CD4-positive, alpha-beta memory T cell (primary cell): ENCODE measurements around the gene LRRC14B. TPM values are rescaled to one million over a fixed set of nuclear protein-coding genes. Genes with fewer than 3 reads are reported as not detected.
A peak's percentile ranks its signal among the peaks of the same experiment; 100 is the strongest.
"Not testable (repeated sequence)": the region's sequence is repeated elsewhere in the genome, so short reads cannot be mapped to it uniquely, and the experiment has no call there.

Experiments used
- CTCF ChIA-PET: fragments of 350-600 bp; sonication (Branson Sonifier 250); formaldehyde crosslinking; loops from one replicate; lab custom pipeline; 2021; ENCODE audit warnings: inconsistent platforms; ENCODE audit not compliant: partially characterized antibody; lab: Charles Lee
- POLR2A ChIA-PET: fragments of 350-600 bp; sonication (Branson Sonifier 250); formaldehyde crosslinking; loops from one replicate; lab custom pipeline; 2021; ENCODE audit not compliant: partially characterized antibody; lab: Charles Lee
- DNase-seq, 5 donors: peaks; one replicate each; pipeline versions ENCODE4 v3.0.0 to v3.0.0-alpha.2; 2020 to 2022; ENCODE audit warnings: mixed read lengths in 1 of 5
- H3K27ac ChIP-seq: one replicate; pipeline ENCODE4 v1.7.0; 2013; ENCODE audit warnings: low read depth, low read length
- H3K27me3 ChIP-seq: 2 replicates; pipeline ENCODE4 v1.7.0; 2013; ENCODE audit warnings: mild to moderate bottlenecking, low read length, moderate library complexity; ENCODE audit not compliant: insufficient read depth
- H3K36me3 ChIP-seq: 2 replicates; pipeline ENCODE4 v1.7.0; 2013; ENCODE audit warnings: mild to moderate bottlenecking, low read length, moderate library complexity; ENCODE audit not compliant: insufficient read depth
- H3K4me1 ChIP-seq: 2 replicates; pipeline ENCODE4 v1.7.0; 2013; ENCODE audit warnings: mild to moderate bottlenecking, low read length, moderate library complexity; ENCODE audit not compliant: insufficient read depth
- H3K4me3 ChIP-seq, 2 donors: one replicate each; pipeline ENCODE4 v1.7.0; 2013; ENCODE audit warnings: low read length in 2 of 2, mild to moderate bottlenecking in 1 of 2
- H3K9me3 ChIP-seq, 2 donors: one replicate each; pipeline ENCODE4 v1.7.0; 2013; ENCODE audit warnings: low read length in 2 of 2, control low read depth in 1 of 2; ENCODE audit not compliant: control insufficient read depth in 1 of 2
- H3K27ac Mint-ChIP-seq, 7 donors: one replicate each; pipeline ENCODE4 v1.8.0; 2020 to 2021; ENCODE audit warnings: mixed read lengths in 7 of 7, mild to moderate bottlenecking in 6 of 7, inconsistent platforms in 3 of 7, moderate library complexity in 3 of 7
- H3K27me3 Mint-ChIP-seq, 2 donors: one replicate each; pipeline ENCODE4 v1.8.0; 2020 to 2021; ENCODE audit warnings: mixed read lengths in 2 of 2
- H3K36me3 Mint-ChIP-seq, 2 donors: one replicate each; pipeline ENCODE4 v1.8.0; 2020 to 2021; ENCODE audit warnings: mixed read lengths in 2 of 2, inconsistent platforms in 1 of 2, mild to moderate bottlenecking in 1 of 2
- H3K4me1 Mint-ChIP-seq, 4 donors: one replicate each; pipeline ENCODE4 v1.8.0; 2020 to 2021; ENCODE audit warnings: mixed read lengths in 4 of 4, mild to moderate bottlenecking in 1 of 4
- H3K4me3 Mint-ChIP-seq, 8 donors: one replicate each; pipeline ENCODE4 v1.8.0; 2020 to 2021; ENCODE audit warnings: mixed read lengths in 8 of 8, mild to moderate bottlenecking in 7 of 8, moderate library complexity in 6 of 8, inconsistent platforms in 3 of 8
- H3K9me3 Mint-ChIP-seq, 8 donors: one replicate each; pipeline ENCODE4 v1.8.0; 2020 to 2021; ENCODE audit warnings: mixed read lengths in 8 of 8, mild to moderate bottlenecking in 5 of 8, inconsistent platforms in 3 of 8, moderate library complexity in 1 of 8
- intact Hi-C: fragments of 100-400 bp; cut with micrococcal nuclease; formaldehyde crosslinking; loops from one replicate; pipeline ENCODE4 v1.15.1; 2023
- polyA plus RNA-seq, 2 donors: library from polyadenylated mRNA; unstranded; fragments of 300-500 nt; fragmentation: Illumina TruSeq; gene quantifications; one replicate each; pipeline ENCODE4 v1.2.3, GENCODE V29; 2021
- total RNA-seq, 2 experiments: library from RNA; stranded (reverse); gene quantifications; one replicate each; pipeline ENCODE4 v1.2.3, GENCODE V29; 2021

LRRC14B gene
- total and polyA plus RNA-seq, 4 experiments from 2014 or later, result 0.15 TPM; not detected in 3

DNA sequence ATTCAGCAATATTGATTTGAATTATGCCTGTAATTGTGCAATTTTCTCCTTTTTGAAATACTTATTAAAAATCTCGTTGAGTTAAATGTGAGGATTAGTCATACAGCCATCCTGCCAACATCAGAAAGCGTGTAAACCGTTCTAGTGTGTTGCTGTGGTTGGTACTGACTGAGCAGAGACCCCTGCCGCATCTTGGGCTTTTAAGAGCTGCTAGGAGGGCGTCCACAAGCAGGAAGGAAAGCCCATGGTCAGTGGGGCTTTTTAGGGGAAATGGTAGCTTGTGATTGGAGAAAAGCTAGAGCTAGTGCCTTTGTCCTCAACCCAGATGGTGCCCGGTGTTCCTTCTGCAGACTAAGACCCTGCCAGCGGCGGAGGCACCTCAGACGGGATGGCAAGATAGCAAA lies 28.2 kb downstream of the LRRC14B start:
- peak; percentile 27 to 56 (median 33) for DNase-seq
- peak overlapping the region; percentile 92 to 98 (median 95) for H3K4me3 Mint-ChIP-seq
- H3K4me1 ChIP-seq, result peaks cover 52% of the 10 kb centered on the region
- peak overlapping the region; percentile 73 to 77 for H3K4me3 ChIP-seq
- no peaks in the 10 kb centered on the region for H3K27me3 ChIP-seq
- H3K27ac ChIP-seq, result peak overlapping the region; percentile 88
- peak overlapping the region; percentile 90 to 98 (median 97) for H3K27ac Mint-ChIP-seq
- intact Hi-C loops, result loop anchor here (5.0 to 10.0 kb wide), 2 partner anchors 33 to 225 kb away; partner anchors contain the start of gene EXOC3
- peaks cover 7 to 40% of the 10 kb centered on the region in 2 donors for H3K36me3 Mint-ChIP-seq
- CTCF ChIA-PET, result interaction anchor here (1.1 to 1.3 kb wide), 2 partner anchors 13 to 31 kb away, joined by 3 to 6 read pairs; no protein-coding TSS in a partner anchor
- POLR2A ChIA-PET, result interaction anchor here (0.8 to 3.5 kb wide), 7 partner anchors 9 to 254 kb away, joined by 3 to 42 read pairs (median 4); partner anchors contain the start of genes EXOC3 and PDCD6
- H3K9me3 ChIP-seq, result no peaks in the 10 kb centered on the region
- peaks cover 34 to 72% (median 48%) of the 10 kb centered on the region in 4 donors for H3K4me1 Mint-ChIP-seq
- peaks cover 4% of the 10 kb centered on the region for H3K36me3 ChIP-seq
- H3K27me3 Mint-ChIP-seq, result no peaks in the 10 kb centered on the region
- no peaks in the 10 kb centered on the region for H3K9me3 Mint-ChIP-seq

DNA sequence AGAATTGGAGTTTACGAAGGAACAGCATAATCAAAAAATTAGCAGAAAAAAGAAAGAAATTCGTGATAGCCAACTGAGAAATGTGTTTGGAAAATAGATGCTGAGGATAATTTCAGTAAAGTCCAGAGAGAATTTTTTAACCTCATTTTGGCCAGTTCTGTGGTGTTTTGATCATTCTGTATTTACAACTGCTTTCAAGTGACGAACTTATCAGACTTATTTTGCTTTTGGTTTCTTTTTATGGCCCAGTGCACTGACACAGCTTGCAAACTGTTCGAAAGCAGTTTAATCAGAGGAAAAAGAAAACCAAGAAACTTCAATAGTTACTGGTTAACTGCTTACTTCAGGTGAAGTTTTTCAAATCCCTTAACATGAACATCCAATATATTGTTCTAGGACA lies 28.7 kb downstream of the LRRC14B start:
- no peaks in the 10 kb centered on the region for H3K27me3 ChIP-seq
- peak overlapping the region; percentile 88 for H3K27ac ChIP-seq
- Mint-ChIP-seq H3K4me3 (peak overlapping the region; percentile 92 to 98 (median 95)), H3K36me3 (peaks cover 12 to 45% of the 10 kb centered on the region in 2 donors), H3K9me3 (no peaks in the 10 kb centered on the region), H3K27me3 (no peaks in the 10 kb centered on the region), H3K4me1 (peaks cover 32 to 68% (median 45%) of the 10 kb centered on the region in 4 donors), H3K27ac (peak overlapping the region; percentile 90 to 98 (median 97))
- CTCF ChIA-PET, result interaction anchor here (1.3 kb wide), 1 partner anchor 31 kb away, joined by 6 read pairs; no protein-coding TSS in a partner anchor
- POLR2A ChIA-PET, result interaction anchor here (0.8 to 3.5 kb wide), 4 partner anchors 10 to 223 kb away, joined by 3 to 42 read pairs (median 11); partner anchors contain the start of genes EXOC3 and PDCD6
- H3K4me1 ChIP-seq, result peaks cover 50% of the 10 kb centered on the region
- H3K9me3 ChIP-seq, result no peaks in the 10 kb centered on the region
- H3K4me3 ChIP-seq, result peak overlapping the region; percentile 73 to 77
- peak in 4 of 5 donors; percentile 39 to 47 (median 40) for DNase-seq
- peaks cover 9% of the 10 kb centered on the region for H3K36me3 ChIP-seq
- intact Hi-C loops, result loop anchor here (1.0 to 10.0 kb wide), 3 partner anchors 32 to 225 kb away; partner anchors contain the start of gene EXOC3

GRCh38 chr5:222951-223715 lies 31.8 kb downstream of the LRRC14B start:
- POLR2A ChIA-PET, DNase-seq, H3K27me3 Mint-ChIP-seq, H3K9me3 ChIP-seq, H3K27ac ChIP-seq, H3K27me3 ChIP-seq, H3K9me3 Mint-ChIP-seq, CTCF ChIA-PET, H3K4me3 ChIP-seq, intact Hi-C loops: not testable (repeated sequence)
- Mint-ChIP-seq H3K27ac (peak overlapping the region; percentile 30 to 89 (median 85)), H3K4me1 (peaks cover 24 to 54% (median 32%) of the 10 kb centered on the region in 4 donors), H3K36me3 (peaks cover 30 to 53% of the 10 kb centered on the region in 2 donors), H3K4me3 (peak overlapping the region in 5 of 8 donors; percentile 46 to 63 (median 48))
- H3K36me3 ChIP-seq, result peaks cover 29% of the 10 kb centered on the region
- H3K4me1 ChIP-seq, result peaks cover 34% of the 10 kb centered on the region

GRCh38 chr5:223791-224190 lies 32.5 kb downstream of the LRRC14B start:
- H3K4me1 Mint-ChIP-seq, result peaks cover 24 to 54% (median 32%) of the 10 kb centered on the region in 4 donors
- H3K4me3 Mint-ChIP-seq, result no peak overlapping the region

GRCh38 chr5:225334-225733 lies 34.0 kb downstream of the LRRC14B start:
- no peak for DNase-seq
- Mint-ChIP-seq H3K36me3 (peaks cover 42 to 56% of the 10 kb centered on the region in 2 donors), H3K4me1 (peaks cover 20 to 39% (median 30%) of the 10 kb centered on the region in 4 donors), H3K27ac (peak overlapping the region in 6 of 7 donors; percentile 7 to 79 (median 60)), H3K4me3 (no peak overlapping the region), H3K9me3 (peaks cover 0 to 2% (median 0%) of the 10 kb centered on the region in 8 donors), H3K27me3 (no peaks in the 10 kb centered on the region)
- H3K4me3 ChIP-seq, result no peak overlapping the region
- H3K27me3 ChIP-seq, result no peaks in the 10 kb centered on the region
- no peak overlapping the region for H3K27ac ChIP-seq
- peaks cover 31% of the 10 kb centered on the region for H3K4me1 ChIP-seq
- H3K9me3 ChIP-seq, result no peaks in the 10 kb centered on the region
- ChIA-PET POLR2A (no interaction called here), CTCF (no interaction called here)
- intact Hi-C loops, result no loop called here
- peaks cover 49% of the 10 kb centered on the region for H3K36me3 ChIP-seq

More at GRCh38 chr5:223791-224190, 32.5 kb downstream of the LRRC14B start:
- Mint-ChIP-seq H3K27me3 (no peaks in the 10 kb centered on the region), H3K27ac (peak overlapping the region in 3 of 7 donors; percentile 30 to 50 (median 42)), H3K9me3 (peaks cover 0 to 2% (median 0%) of the 10 kb centered on the region in 8 donors), H3K36me3 (peaks cover 35 to 58% of the 10 kb centered on the region in 2 donors)
- intact Hi-C loops, result no loop called here
- Histone ChIP-seq H3K4me3 (no peak overlapping the region), H3K9me3 (no peaks in the 10 kb centered on the region), H3K27ac (no peak overlapping the region), H3K27me3 (no peaks in the 10 kb centered on the region), H3K36me3 (peaks cover 35% of the 10 kb centered on the region), H3K4me1 (peaks cover 34% of the 10 kb centered on the region)
- POLR2A ChIA-PET, result interaction anchor here (1.0 kb wide), 1 partner anchor 9 kb away, joined by 3 read pairs; no protein-coding TSS in a partner anchor
- CTCF ChIA-PET, result no interaction called here
- no peak for DNase-seq

DNA sequence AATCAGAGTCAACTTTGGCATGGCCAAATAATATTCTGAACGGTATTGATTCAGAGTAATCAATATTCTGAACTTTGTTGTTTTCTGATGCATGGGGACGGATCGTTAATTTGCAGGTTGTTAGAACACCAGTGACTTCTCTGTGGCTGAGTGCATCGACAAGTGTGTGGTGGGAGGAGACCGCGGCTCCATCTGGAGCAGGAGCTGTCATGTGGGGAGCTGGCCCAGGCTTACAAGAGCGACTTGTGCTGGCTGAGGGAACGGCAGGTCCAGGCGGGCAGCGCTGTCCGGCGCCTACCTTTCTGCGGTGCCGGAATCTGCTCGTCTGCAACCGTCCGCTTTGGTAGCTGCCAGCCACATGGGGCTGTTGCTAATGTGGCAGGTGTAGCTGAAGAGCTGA lies 36.1 kb downstream of the LRRC14B start:
- H3K9me3 Mint-ChIP-seq, POLR2A ChIA-PET, H3K4me3 Mint-ChIP-seq, H3K27me3 Mint-ChIP-seq, H3K27ac ChIP-seq, intact Hi-C loops, DNase-seq, H3K4me3 ChIP-seq, H3K9me3 ChIP-seq, H3K27me3 ChIP-seq, CTCF ChIA-PET: not testable (repeated sequence)
- Mint-ChIP-seq H3K4me1 (peaks cover 9 to 22% (median 16%) of the 10 kb centered on the region in 4 donors), H3K27ac (peak overlapping the region in 1 of 7 donors; percentile 66), H3K36me3 (peaks cover 51 to 72% of the 10 kb centered on the region in 2 donors)
- Histone ChIP-seq H3K4me1 (peaks cover 11% of the 10 kb centered on the region), H3K36me3 (peaks cover 57% of the 10 kb centered on the region)

- Mint-ChIP-seq H3K4me3 (no peak overlapping the region), H3K36me3 (peaks cover 48 to 80% of the 10 kb centered on the region in 2 donors), H3K27me3 (no peaks in the 10 kb centered on the region), H3K27ac (no peak overlapping the region), H3K9me3 (peaks cover 0 to 2% (median 0%) of the 10 kb centered on the region in 8 donors), H3K4me1 (peaks cover 0 to 8% (median 5%) of the 10 kb centered on the region in 4 donors)
- no peak overlapping the region for H3K27ac ChIP-seq
- POLR2A ChIA-PET, result no interaction called here
- no peak overlapping the region for H3K4me3 ChIP-seq
- no peaks in the 10 kb centered on the region for H3K9me3 ChIP-seq
- H3K27me3 ChIP-seq, result no peaks in the 10 kb centered on the region
- CTCF ChIA-PET, result no interaction called here
- intact Hi-C loops, result no loop called here
- H3K36me3 ChIP-seq, result peaks cover 59% of the 10 kb centered on the region
- no peaks in the 10 kb centered on the region for H3K4me1 ChIP-seq
- no peak for DNase-seq
Observed at GRCh38 chr5:228886-229285, 37.6 kb downstream of the LRRC14B start.
